Measurements from ENCODE around the gene TSPAN9.

TSPAN9 gene

GRCh38 chr12:3136641-3137267 is 59.6 kb downstream of the TSPAN9 start:
- no peak overlapping the region for H3K27ac ChIP-seq (ENCODE audit: low read depth, low read length)
- no peak overlapping the region for H3K4me2 ChIP-seq (ENCODE audit: low read length)
- H3K79me2 ChIP-seq (ENCODE audit: control insufficient read depth, low read length), result no peaks in the 10 kb centered on the region
- no peaks in the 10 kb centered on the region for H3K27me3 ChIP-seq (ENCODE audit: control insufficient read depth, low read length)
- H4K20me1 ChIP-seq (ENCODE audit: control insufficient read depth, insufficient read depth, low read depth, low read length), result 0 out of 2 replicates have a peak, but pooled peaks cover 2% of the 10 kb centered on the region
- no peaks in the 10 kb centered on the region for H3K9me3 ChIP-seq (ENCODE audit: control insufficient read depth, insufficient read depth, low read length)
- no peak overlapping the region for H3K4me3 ChIP-seq (ENCODE audit: low read length)
- no peak for TF ChIP-seq CTCF (IDR thresholded peaks at IDR 0.05; ENCODE audit: low read depth, low read length, poor library complexity, severe bottlenecking)
- TF ChIP-seq EZH2phosphoT487 (IDR thresholded peaks at IDR 0.05; ENCODE audit: borderline replicate concordance, low read length), result no peak
- no peaks in the 10 kb centered on the region for H3K9me2 ChIP-seq (replicated peaks; ENCODE audit: control insufficient read depth, low read length)
- H3F3A ChIP-seq (ENCODE audit: control insufficient read depth, insufficient read depth), result no peaks in the 10 kb centered on the region
- H3K4me1 ChIP-seq (ENCODE audit: control insufficient read depth, low read length), result no peaks in the 10 kb centered on the region
- no peaks in the 10 kb centered on the region for H3K36me3 ChIP-seq (ENCODE audit: control insufficient read depth, low read length)

GRCh38 chr12:3137268-3137781 is 60.1 kb downstream of the TSPAN9 start:
- H3F3A ChIP-seq (ENCODE audit: control insufficient read depth, insufficient read depth), result no peaks in the 10 kb centered on the region
- no peak overlapping the region for H3K4me3 ChIP-seq (ENCODE audit: low read length)
- no peak for TF ChIP-seq EZH2phosphoT487 (IDR thresholded peaks at IDR 0.05; ENCODE audit: borderline replicate concordance, low read length)
- no peak for TF ChIP-seq CTCF (IDR thresholded peaks at IDR 0.05; ENCODE audit: low read depth, low read length, poor library complexity, severe bottlenecking)
- H3K4me1 ChIP-seq (ENCODE audit: control insufficient read depth, low read length), result no peaks in the 10 kb centered on the region
- H3K9me3 ChIP-seq (ENCODE audit: control insufficient read depth, insufficient read depth, low read length), result no peaks in the 10 kb centered on the region
- H3K4me2 ChIP-seq (ENCODE audit: low read length), result no peak overlapping the region
- H4K20me1 ChIP-seq (ENCODE audit: control insufficient read depth, insufficient read depth, low read depth, low read length), result 0 out of 2 replicates have a peak, but pooled peaks cover 3% of the 10 kb centered on the region
- no peaks in the 10 kb centered on the region for H3K36me3 ChIP-seq (ENCODE audit: control insufficient read depth, low read length)
- H3K27ac ChIP-seq (ENCODE audit: low read depth, low read length), result no peak overlapping the region
- H3K79me2 ChIP-seq (ENCODE audit: control insufficient read depth, low read length), result no peaks in the 10 kb centered on the region
- H3K27me3 ChIP-seq (ENCODE audit: control insufficient read depth, low read length), result no peaks in the 10 kb centered on the region
- no peaks in the 10 kb centered on the region for H3K9me2 ChIP-seq (replicated peaks; ENCODE audit: control insufficient read depth, low read length)

GRCh38 chr12:3137814-3138445 is 60.8 kb downstream of the TSPAN9 start:
- H3K36me3 ChIP-seq (ENCODE audit: control insufficient read depth, low read length), result no peaks in the 10 kb centered on the region
- H3K9me2 ChIP-seq (replicated peaks; ENCODE audit: control insufficient read depth, low read length), result no peaks in the 10 kb centered on the region
- H4K20me1 ChIP-seq (ENCODE audit: control insufficient read depth, insufficient read depth, low read depth, low read length), result 0 out of 2 replicates have a peak, but pooled peaks cover 3% of the 10 kb centered on the region
- H3K4me3 ChIP-seq (ENCODE audit: low read length), result no peak overlapping the region
- no peak overlapping the region for H3K27ac ChIP-seq (ENCODE audit: low read depth, low read length)
- TF ChIP-seq EZH2phosphoT487 (IDR thresholded peaks at IDR 0.05; ENCODE audit: borderline replicate concordance, low read length) (no peak), CTCF (IDR thresholded peaks at IDR 0.05; ENCODE audit: low read depth, low read length, poor library complexity, severe bottlenecking) (no peak)
- no peaks in the 10 kb centered on the region for H3K4me1 ChIP-seq (ENCODE audit: control insufficient read depth, low read length)
- H3K79me2 ChIP-seq (ENCODE audit: control insufficient read depth, low read length), result no peaks in the 10 kb centered on the region
- no peaks in the 10 kb centered on the region for H3K9me3 ChIP-seq (ENCODE audit: control insufficient read depth, insufficient read depth, low read length)
- H3F3A ChIP-seq (ENCODE audit: control insufficient read depth, insufficient read depth), result no peaks in the 10 kb centered on the region
- H3K27me3 ChIP-seq (ENCODE audit: control insufficient read depth, low read length), result no peaks in the 10 kb centered on the region
- H3K4me2 ChIP-seq (ENCODE audit: low read length), result no peak overlapping the region

All from DOHH2 (cell line).